Measurements from ENCODE around the gene GAL3ST1. TPM values are rescaled to one million over a fixed set of nuclear protein-coding genes. Genes with fewer than 3 reads are reported as not detected.

The GAL3ST1 gene
- total RNA-seq, 2 experiments from 2014 or later = not detected

- H3K36me3 Mint-ChIP-seq (ENCODE audit: low read depth) = no peaks in the 10 kb centered on the region
- ChIA-PET POLR2A (no interaction called here), CTCF (no interaction called here)
- ATAC-seq (no peak), DNase-seq (no peak)
- H3K9me3 Mint-ChIP-seq (ENCODE audit: insufficient read depth) = no peaks in the 10 kb centered on the region
- H3K4me1 Mint-ChIP-seq (ENCODE audit: low read depth) = no peaks in the 10 kb centered on the region
- H3K27me3 Mint-ChIP-seq (ENCODE audit: low read depth) = peaks cover 4% of the 10 kb centered on the region
- H3K4me3 Mint-ChIP-seq = no peak overlapping the region
- H3K27ac Mint-ChIP-seq = no peak overlapping the region
Measured at GRCh38 chr22:30519842-30520425, 54.5 kb downstream of the GAL3ST1 start.

- Mint-ChIP-seq H3K4me3 (no peak overlapping the region), H3K27me3 (ENCODE audit: low read depth) (no peaks in the 10 kb centered on the region), H3K4me1 (ENCODE audit: low read depth) (no peaks in the 10 kb centered on the region), H3K27ac (no peak overlapping the region), H3K9me3 (ENCODE audit: insufficient read depth) (no peaks in the 10 kb centered on the region), H3K36me3 (ENCODE audit: low read depth) (no peaks in the 10 kb centered on the region)
- DNase-seq (no peak), ATAC-seq (no peak)
- ChIA-PET POLR2A (no interaction called here), CTCF (no interaction called here)
Measured at GRCh38 chr22:30516731-30517130, 57.7 kb downstream of the GAL3ST1 start.

GRCh38 chr22:30516273-30516672 lies 58.2 kb downstream of the GAL3ST1 start:
- CTCF ChIA-PET = no interaction called here
- no peaks in the 10 kb centered on the region for H3K36me3 Mint-ChIP-seq (ENCODE audit: low read depth)
- DNase-seq = no peak

DNA sequence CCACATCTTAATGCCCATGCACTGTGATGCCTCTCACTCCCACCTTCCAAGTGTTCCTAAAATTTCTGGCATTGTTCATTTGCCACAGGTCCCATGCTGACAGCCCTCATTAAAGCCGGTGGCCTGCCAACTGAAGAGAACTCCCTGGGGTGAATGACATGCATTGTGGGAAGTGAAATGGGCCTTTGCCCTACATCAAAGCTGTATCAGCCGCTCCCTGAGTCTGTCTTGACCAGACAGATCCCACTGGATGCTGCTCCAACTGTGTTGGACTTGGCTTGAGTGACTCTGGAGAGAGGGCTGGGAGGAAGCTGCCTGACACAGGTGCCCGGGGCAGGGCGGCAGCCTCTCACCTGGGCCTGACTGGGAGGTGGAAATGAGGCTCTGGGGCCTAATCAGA lies 60.2 kb downstream of the GAL3ST1 start:
- Mint-ChIP-seq H3K4me3 (no peak overlapping the region), H3K36me3 (ENCODE audit: low read depth) (no peaks in the 10 kb centered on the region), H3K27ac (no peak overlapping the region), H3K4me1 (ENCODE audit: low read depth) (no peaks in the 10 kb centered on the region), H3K9me3 (ENCODE audit: insufficient read depth) (no peaks in the 10 kb centered on the region), H3K27me3 (ENCODE audit: low read depth) (peaks cover 2% of the 10 kb centered on the region)
- ATAC-seq (no peak), DNase-seq (no peak)
- POLR2A ChIA-PET = no interaction called here
- CTCF ChIA-PET = no interaction called here

More at GRCh38 chr22:30516273-30516672, 58.2 kb downstream of the GAL3ST1 start:
- ATAC-seq = no peak
- no peak overlapping the region for H3K27ac Mint-ChIP-seq
- no peaks in the 10 kb centered on the region for H3K9me3 Mint-ChIP-seq (ENCODE audit: insufficient read depth)
- POLR2A ChIA-PET = no interaction called here
- H3K4me3 Mint-ChIP-seq = no peak overlapping the region
- no peaks in the 10 kb centered on the region for H3K4me1 Mint-ChIP-seq (ENCODE audit: low read depth)
- H3K27me3 Mint-ChIP-seq (ENCODE audit: low read depth) = no peaks in the 10 kb centered on the region

- Mint-ChIP-seq H3K4me3 (no peak overlapping the region), H3K9me3 (ENCODE audit: insufficient read depth) (no peaks in the 10 kb centered on the region), H3K4me1 (ENCODE audit: low read depth) (no peaks in the 10 kb centered on the region), H3K27ac (no peak overlapping the region), H3K36me3 (ENCODE audit: low read depth) (no peaks in the 10 kb centered on the region), H3K27me3 (ENCODE audit: low read depth) (peaks cover 2% of the 10 kb centered on the region)
- CTCF ChIA-PET = no interaction called here
- DNase-seq (no peak), ATAC-seq (no peak)
- POLR2A ChIA-PET = no interaction called here
Measured at GRCh38 chr22:30513462-30513861, 61.0 kb downstream of the GAL3ST1 start.

- no peak for ATAC-seq
- no peak overlapping the region for H3K27ac Mint-ChIP-seq
Measured at GRCh38 chr22:30511911-30512310, 62.6 kb downstream of the GAL3ST1 start.

DNA sequence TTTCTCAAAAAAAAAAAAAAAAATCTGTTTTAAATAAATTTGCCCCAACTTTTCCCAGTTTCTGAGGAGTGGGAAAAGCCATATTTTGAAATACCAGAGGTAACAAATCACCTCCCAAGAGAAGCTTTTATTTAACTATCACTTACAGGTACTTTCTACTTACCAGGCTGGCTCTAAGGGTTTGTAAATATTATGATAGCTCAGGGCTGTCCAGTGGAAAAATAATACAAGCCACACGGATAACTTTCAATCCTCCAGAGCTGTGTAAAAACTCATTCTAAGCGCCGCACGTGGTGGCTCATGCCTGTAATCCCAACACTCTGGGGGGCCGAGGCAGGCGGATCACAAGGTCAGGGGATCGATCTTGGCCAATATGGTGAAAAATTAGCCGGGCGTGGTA lies 63.4 kb downstream of the GAL3ST1 start:
- Mint-ChIP-seq H3K4me3 (no peak overlapping the region), H3K36me3 (ENCODE audit: low read depth) (no peaks in the 10 kb centered on the region), H3K4me1 (ENCODE audit: low read depth) (no peaks in the 10 kb centered on the region), H3K27me3 (ENCODE audit: low read depth) (peaks cover 9% of the 10 kb centered on the region), H3K9me3 (ENCODE audit: insufficient read depth) (no peaks in the 10 kb centered on the region), H3K27ac (no peak overlapping the region)
- no peak for ATAC-seq
- no peak for DNase-seq
- ChIA-PET POLR2A (no interaction called here), CTCF (interaction anchor here (0.6 to 1.2 kb wide), 3 partner anchors 27 to 363 kb away, joined by 3 read pairs; no protein-coding TSS in a partner anchor)

More at GRCh38 chr22:30511911-30512310, 62.6 kb downstream of the GAL3ST1 start:
- H3K9me3 Mint-ChIP-seq (ENCODE audit: insufficient read depth) = no peaks in the 10 kb centered on the region
- no peak overlapping the region for H3K4me3 Mint-ChIP-seq
- no peak for DNase-seq
- H3K27me3 Mint-ChIP-seq (ENCODE audit: low read depth) = peaks cover 4% of the 10 kb centered on the region
- no peaks in the 10 kb centered on the region for H3K4me1 Mint-ChIP-seq (ENCODE audit: low read depth)
- ChIA-PET POLR2A (no interaction called here), CTCF (interaction anchor here (1.2 kb wide), 1 partner anchor 27 kb away, joined by 3 read pairs; no protein-coding TSS in a partner anchor)
- H3K36me3 Mint-ChIP-seq (ENCODE audit: low read depth) = no peaks in the 10 kb centered on the region

DNA sequence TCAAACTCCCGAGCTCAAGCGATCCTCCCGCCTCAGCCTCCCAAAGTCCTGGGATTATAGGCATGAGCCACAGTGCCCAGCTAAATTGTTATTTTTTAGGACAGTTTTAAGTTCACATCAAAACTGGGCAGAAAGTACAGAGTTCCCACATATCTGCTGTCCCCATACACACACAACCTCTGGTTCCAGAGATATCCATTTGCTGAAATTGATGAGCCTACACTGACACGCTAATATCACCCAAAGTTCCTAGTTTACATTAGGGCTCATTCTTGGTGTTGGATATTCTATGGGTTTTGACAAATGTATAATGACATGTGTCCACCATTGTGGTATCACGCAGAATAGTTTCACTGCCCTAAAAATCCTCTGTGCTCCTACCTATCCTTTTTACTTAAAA lies 66.2 kb downstream of the GAL3ST1 start:
- no peak overlapping the region for H3K4me3 Mint-ChIP-seq
- H3K4me1 Mint-ChIP-seq (ENCODE audit: low read depth) = no peaks in the 10 kb centered on the region
- DNase-seq (no peak), ATAC-seq (no peak)
- H3K27me3 Mint-ChIP-seq (ENCODE audit: low read depth) = peaks cover 22% of the 10 kb centered on the region
- ChIA-PET POLR2A (no interaction called here), CTCF (no interaction called here)
- H3K9me3 Mint-ChIP-seq (ENCODE audit: insufficient read depth) = no peaks in the 10 kb centered on the region
- no peak overlapping the region for H3K27ac Mint-ChIP-seq
- no peaks in the 10 kb centered on the region for H3K36me3 Mint-ChIP-seq (ENCODE audit: low read depth)

DNA sequence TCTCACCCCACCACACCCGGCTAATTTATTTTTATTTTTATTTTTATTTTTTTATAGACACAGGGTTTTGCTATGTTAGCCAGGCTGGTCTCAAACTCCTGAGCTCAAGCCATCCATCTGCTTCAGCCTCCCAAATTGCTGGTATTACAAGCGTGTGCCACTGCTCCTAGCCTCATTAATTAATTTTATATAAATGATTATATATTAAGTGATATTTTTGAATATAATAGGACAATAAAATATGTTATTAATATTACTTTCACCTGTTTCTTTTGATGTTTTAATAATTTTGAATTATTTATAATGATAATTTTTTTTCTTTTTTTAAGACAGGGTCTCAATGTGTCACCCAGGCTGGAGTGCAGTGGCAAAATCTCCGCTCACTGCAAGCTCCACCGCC lies 66.8 kb downstream of the GAL3ST1 start:
- Mint-ChIP-seq H3K27me3 (ENCODE audit: low read depth) (peaks cover 22% of the 10 kb centered on the region), H3K4me1 (ENCODE audit: low read depth) (no peaks in the 10 kb centered on the region), H3K9me3 (ENCODE audit: insufficient read depth) (no peaks in the 10 kb centered on the region), H3K36me3 (ENCODE audit: low read depth) (no peaks in the 10 kb centered on the region), H3K27ac (no peak overlapping the region), H3K4me3 (no peak overlapping the region)
- ATAC-seq (no peak), DNase-seq (no peak)
- ChIA-PET POLR2A (no interaction called here), CTCF (no interaction called here)

DNA sequence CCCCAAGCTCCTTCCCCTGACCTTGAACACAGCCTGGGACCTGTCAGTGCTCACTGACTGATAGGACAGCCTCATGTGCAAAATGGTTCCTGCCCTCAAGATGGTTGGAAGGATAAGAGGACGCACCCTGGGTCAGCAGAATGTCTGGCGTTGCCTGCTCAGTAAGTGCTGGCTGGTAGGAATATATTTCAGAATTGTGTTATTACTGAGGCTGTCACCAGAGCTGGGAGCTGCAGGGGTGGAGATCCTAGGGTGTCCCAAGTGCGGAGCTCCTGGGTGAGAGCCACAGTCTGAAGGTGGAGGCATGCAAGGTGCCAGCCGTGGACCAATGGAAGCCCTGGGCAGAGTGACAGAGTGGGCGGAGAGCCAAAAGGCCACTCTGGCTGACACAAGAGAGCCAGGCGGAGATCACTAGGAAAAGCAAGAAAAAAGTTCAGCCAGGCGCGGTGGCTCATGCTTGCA lies 67.9 kb downstream of the GAL3ST1 start:
- H3K4me3 Mint-ChIP-seq = no peak overlapping the region
- H3K27me3 Mint-ChIP-seq (ENCODE audit: low read depth) = peaks cover 22% of the 10 kb centered on the region
- H3K9me3 Mint-ChIP-seq (ENCODE audit: insufficient read depth) = no peaks in the 10 kb centered on the region
- H3K36me3 Mint-ChIP-seq (ENCODE audit: low read depth) = no peaks in the 10 kb centered on the region
- POLR2A ChIA-PET = no interaction called here
- no peak for ATAC-seq
- CTCF ChIA-PET = no interaction called here
- no peaks in the 10 kb centered on the region for H3K4me1 Mint-ChIP-seq (ENCODE audit: low read depth)
- H3K27ac Mint-ChIP-seq = no peak overlapping the region
- DNase-seq = no peak

Other genes starting within 250 kb of the GAL3ST1 start
- 10 to 100 TPM; 47.6 to 49.2 TPM for gene TBC1D10A, start 247.7 kb downstream of the GAL3ST1 start, total RNA-seq
- gene SF3A1, start 217.8 kb downstream of the GAL3ST1 start, total RNA-seq = 100 to 1,000 TPM; 211 to 246 TPM
- 1 to 10 TPM; 4.3 to 5.0 TPM for gene CCDC157, start 217.7 kb downstream of the GAL3ST1 start, total RNA-seq
- 10 to 100 TPM; 12.0 to 14.6 TPM for gene RNF215, start 187.3 kb downstream of the GAL3ST1 start, total RNA-seq
- 10 to 100 TPM in 1 of 2 experiments, 1 to 10 TPM in 1; 9.7 to 13.1 TPM for gene SEC14L2, start 177.6 kb downstream of the GAL3ST1 start, total RNA-seq
- 10 to 100 TPM; 67.4 to 68.0 TPM for gene MTFP1, start 148.9 kb downstream of the GAL3ST1 start, total RNA-seq
- gene SEC14L3, start 102.6 kb downstream of the GAL3ST1 start, total RNA-seq = not detected
- gene SEC14L4, start 69.0 kb downstream of the GAL3ST1 start, total RNA-seq = not detected
- gene SEC14L6, start 27.9 kb downstream of the GAL3ST1 start, total RNA-seq = not detected
- gene PES1, start 17.2 kb upstream of the GAL3ST1 start, total RNA-seq = 10 to 100 TPM; 65.8 to 68.8 TPM
- under 1 TPM; 0.24 to 0.34 TPM for gene TCN2, start 32.5 kb upstream of the GAL3ST1 start, total RNA-seq
- gene SLC35E4, start 61.1 kb upstream of the GAL3ST1 start, total RNA-seq = 1 to 10 TPM; 1.8 to 1.9 TPM
- gene DUSP18, start 93.2 kb upstream of the GAL3ST1 start, total RNA-seq = 1 to 10 TPM; 7.0 to 7.6 TPM
- gene OSBP2, start 120.2 kb upstream of the GAL3ST1 start, total RNA-seq = under 1 TPM; 0.42 to 0.55 TPM

Measured in activated CD8-positive, alpha-beta T cell treated with anti-CD3 and anti-CD28 coated beads, Interleukin-2, amount 10 ng/mL, durations not matched to agents 7 days and 5 days (primary cell).